BJ (cell line): ENCODE data around the gene MANF. TPM values are rescaled to one million over a fixed set of nuclear protein-coding genes. Genes with fewer than 3 reads are reported as not detected.

Experiments used
- CTCF ChIA-PET: fragments of 350-600 bp; formaldehyde crosslinking; extraction: SDS; loops from one replicate; lab custom pipeline; 2021; ENCODE audit warnings: antibody characterized with exemption, inconsistent platforms; lab: Yijun Ruan, JAX
- POLR2A ChIA-PET: fragments of 300-600 bp; sonication (Branson Sonifier 250); formaldehyde crosslinking; extraction: SDS; loops from one replicate; lab custom pipeline; 2021; ENCODE audit warnings: antibody characterized with exemption; lab: Charles Lee
- DNase-seq: peaks from one replicate; pipeline ENCODE4 v3.0.0-alpha.2; 2011; ENCODE audit warnings: low read depth
- H3K27me3 ChIP-seq: 2 replicates; pipeline ENCODE4 v1.6.0; 2011; ENCODE audit warnings: low read length; ENCODE audit not compliant: control insufficient read depth, insufficient read depth
- H3K36me3 ChIP-seq: 2 replicates; pipeline ENCODE4 v1.5.1; 2011; ENCODE audit warnings: low read length; ENCODE audit not compliant: control insufficient read depth, insufficient read depth
- H3K4me3 ChIP-seq: 2 replicates; pipeline ENCODE4 v1.5.1; 2011; ENCODE audit warnings: low read depth, mild to moderate bottlenecking, control low read depth, low read length
- CTCF ChIP-seq: IDR thresholded peaks from 2 replicates; pipeline ENCODE4 v1.5.1; 2011; ENCODE audit warnings: low read depth, mild to moderate bottlenecking, control low read depth, inconsistent platforms, low read length, moderate library complexity; ENCODE audit not compliant: insufficient read depth
- polyA minus RNA-seq: library from RNA; depleted of rRNA, polyadenylated mRNA; stranded (reverse); fragments of >200 nt; gene quantifications from 2 replicates; pipeline ENCODE4 v1.2.3, GENCODE V29; 2011; rRNA and poly(A)+ RNA removed
- polyA plus RNA-seq: library from polyadenylated mRNA; depleted of rRNA; stranded (reverse); fragments of >200 nt; gene quantifications from 2 replicates; pipeline ENCODE4 v1.2.3, GENCODE V29; 2011; rRNA removed

MANF gene
- polyA plus RNA-seq: 21.5 and 58.1 TPM in 2 replicates
- 5.8 and 7.3 TPM in 2 replicates for polyA minus RNA-seq

GRCh38 chr3:51384726-51385473, at the start of gene MANF:
Gene MANF (plus strand): TSS chr3:51385291. CDS start chr3:51385343, 52 bp downstream.
- peaks cover 2% of the 10 kb centered on the region; the same call in 1 of the 2 replicates for H3K36me3 ChIP-seq
- no peaks in the 10 kb centered on the region for H3K27me3 ChIP-seq
- ChIA-PET POLR2A (interaction anchor here (0.5 to 1.9 kb wide), 6 partner anchors 27 to 783 kb away, joined by 3 to 11 read pairs (median 3); partner anchors contain the start of gene DCAF1), CTCF (interaction anchor here (1.0 to 3.2 kb wide), 6 partner anchors 9 to 814 kb away, joined by 3 to 14 read pairs (median 5); partner anchors contain the start of genes CISH and MAPKAPK3)
- no peak for TF ChIP-seq CTCF
- H3K4me3 ChIP-seq: peak within 1 kb of the TSS; percentile 91
- DNase-seq: peak; percentile 88

- CTCF ChIA-PET: no interaction called here
- POLR2A ChIA-PET: no interaction called here
- TF ChIP-seq CTCF: no peak
- Histone ChIP-seq H3K27me3 (no peaks in the 10 kb centered on the region), H3K36me3 (no peaks in the 10 kb centered on the region), H3K4me3 (no peak overlapping the region)
- DNase-seq: no peak
Observed at GRCh38 chr3:51336261-51336660, 48.8 kb upstream of the MANF start.

GRCh38 chr3:51337666-51338065, 47.4 kb upstream of the MANF start:
- CTCF ChIA-PET: interaction anchor here (1.1 kb wide), 1 partner anchor 52 kb away, joined by 3 read pairs; no protein-coding TSS in a partner anchor
- H3K27me3 ChIP-seq: no peaks in the 10 kb centered on the region
- H3K36me3 ChIP-seq: no peaks in the 10 kb centered on the region
- TF ChIP-seq CTCF: no peak
- POLR2A ChIA-PET: no interaction called here
- no peak for DNase-seq
- no peak overlapping the region for H3K4me3 ChIP-seq

- ChIA-PET POLR2A (no interaction called here), CTCF (interaction anchor here (1.1 to 1.6 kb wide), 2 partner anchors 33 to 51 kb away, joined by 3 read pairs; no protein-coding TSS in a partner anchor)
- Histone ChIP-seq H3K4me3 (no peak overlapping the region), H3K36me3 (no peaks in the 10 kb centered on the region), H3K27me3 (no peaks in the 10 kb centered on the region)
- TF ChIP-seq CTCF: no peak
- no peak for DNase-seq
Observed at GRCh38 chr3:51338632-51339031, 46.5 kb upstream of the MANF start.
